Hepatocyte (in vitro differentiated cells): ENCODE data around the gene FADS6.
A peak's percentile ranks its signal among the peaks of the same experiment; 100 is the strongest.

ENCODE experiments used
- CTCF ChIP-seq: fragments of 200-600 bp; sonication (generic); IDR thresholded peaks from 2 replicates; pipeline ENCODE4 v1.5.1; 2016; ENCODE audit warnings: antibody characterized with exemption, mild to moderate bottlenecking; ENCODE audit not compliant: poor library complexity
- EZH2 ChIP-seq: fragments of 200-600 bp; sonication (generic); IDR thresholded peaks from 2 replicates; pipeline ENCODE4 v1.6.1; 2016; ENCODE audit warnings: antibody characterized with exemption, mild to moderate bottlenecking, borderline replicate concordance
- EZH2phosphoT487 ChIP-seq: fragments of 200-600 bp; sonication (generic); IDR thresholded peaks from one replicate; pipeline ENCODE4 v1.6.1; 2018; ENCODE audit warnings: antibody characterized with exemption, mild to moderate bottlenecking, low read depth, moderate library complexity; ENCODE audit not compliant: unreplicated experiment, severe bottlenecking

GRCh38 chr17:74923538-74924249 is 30.3 kb upstream of the FADS6 start:
- TF ChIP-seq CTCF: peak; percentile 90
- no peak for TF ChIP-seq EZH2
- peak; percentile 30 for TF ChIP-seq EZH2phosphoT487
